GM21717 (cell line): ENCODE data around the gene NRTN.
"Not testable (repeated sequence)": the region's sequence is repeated elsewhere in the genome, so short reads cannot be mapped to it uniquely, and the experiment has no call there.

Experiments
- ATAC-seq: cut with Tn5 transposase; IDR thresholded peaks from one replicate; pipeline ENCODE4 v1.9.1; 2021; ENCODE audit warnings: mild to moderate bottlenecking, moderate library complexity; ENCODE audit not compliant: unreplicated experiment

The NRTN gene

DNA sequence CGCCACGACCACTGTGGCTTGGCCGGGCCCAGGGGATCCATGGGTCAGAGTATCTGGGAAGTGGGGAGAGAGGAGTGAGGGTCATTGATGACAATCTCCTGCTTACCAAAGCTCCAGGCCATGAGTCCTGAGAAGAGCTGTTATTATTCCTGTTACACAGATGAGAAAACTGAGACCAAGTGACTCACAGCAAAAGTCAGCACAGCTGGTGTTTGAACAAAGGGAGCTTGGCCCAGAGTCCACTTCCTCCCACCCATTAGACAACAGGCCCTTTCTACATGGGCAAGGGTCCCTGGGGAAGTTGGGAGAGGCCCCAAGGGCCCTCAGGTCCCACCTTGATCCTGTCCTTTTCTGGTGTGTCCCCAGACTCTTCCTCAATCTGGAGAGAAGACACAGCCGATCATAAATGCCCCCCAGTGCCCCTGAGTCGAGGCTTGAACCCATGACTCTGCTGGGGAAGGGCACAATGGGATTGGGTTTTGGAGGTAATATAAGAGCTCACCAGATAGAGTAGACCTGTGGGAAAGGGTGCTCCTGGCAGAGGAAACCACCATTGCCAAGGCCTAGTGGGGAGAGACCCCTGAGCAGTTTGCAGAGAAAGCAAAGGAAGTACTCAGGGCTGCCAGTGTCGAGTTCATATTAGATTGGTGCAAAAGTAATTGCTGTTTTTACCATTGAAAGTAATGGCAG, 27.8 kb downstream of the NRTN start:
- no peak for ATAC-seq

DNA sequence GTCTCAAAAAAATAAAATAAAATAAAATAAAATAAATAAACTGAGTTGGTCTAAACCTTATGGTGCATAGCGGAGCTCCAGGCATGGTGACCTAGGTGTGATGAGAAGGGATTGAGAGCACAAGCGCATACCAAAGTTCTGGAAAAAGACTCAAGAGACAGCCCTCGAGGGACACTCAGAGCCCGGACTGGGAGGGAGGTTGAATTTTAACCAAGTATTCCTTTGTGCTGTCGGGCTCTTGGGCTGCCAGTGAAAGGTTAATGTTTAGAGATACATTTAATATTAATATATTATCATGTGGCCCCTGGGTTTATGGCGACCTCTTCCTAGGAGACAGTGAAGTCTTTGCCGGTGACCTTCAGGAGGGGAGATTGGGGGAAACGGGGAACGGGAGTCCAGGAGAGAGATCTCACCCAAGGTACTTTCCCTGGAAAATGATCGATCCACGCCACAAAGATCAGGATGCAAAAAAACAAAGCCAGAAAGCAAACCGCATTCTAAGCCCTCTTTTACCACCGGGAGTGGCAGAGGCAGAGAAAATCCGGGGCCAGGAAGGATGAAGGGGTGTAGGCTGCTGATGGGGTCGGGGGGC, 33.0 kb downstream of the NRTN start:
- no peak for ATAC-seq

DNA sequence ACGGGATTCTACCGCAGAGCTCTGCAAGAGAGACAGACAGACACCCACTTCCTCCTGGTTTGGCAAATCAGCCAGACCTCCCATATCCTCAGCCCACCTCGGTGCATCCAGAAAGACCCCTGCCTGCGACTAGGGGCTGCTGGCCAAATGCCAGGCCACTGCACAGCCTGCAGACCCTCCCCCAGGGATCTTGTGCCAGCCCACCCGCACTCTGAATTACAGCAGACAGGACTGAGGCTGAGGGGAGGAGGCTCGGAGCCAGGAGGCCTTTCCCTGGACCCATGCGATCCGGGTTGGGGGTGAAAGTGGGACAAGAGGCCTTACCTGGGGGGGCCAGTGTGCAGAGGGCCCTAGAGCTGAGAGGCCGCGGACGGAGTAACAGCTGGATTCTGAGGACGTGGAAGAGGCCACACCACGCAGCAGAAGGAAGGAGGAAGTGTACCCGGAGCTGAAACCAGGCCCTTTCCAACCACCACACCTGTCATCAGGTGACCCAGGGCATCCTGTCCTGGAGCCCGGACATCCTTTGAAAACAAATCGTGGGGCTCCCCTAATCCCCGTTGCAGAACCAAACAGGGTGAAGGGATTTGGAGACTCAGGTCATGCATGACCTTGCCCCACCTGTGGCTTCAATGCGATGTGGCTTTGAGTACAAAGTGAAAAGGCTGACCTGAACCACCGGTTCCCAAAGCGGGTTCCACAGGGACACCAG, 33.6 kb downstream of the NRTN start:
- ATAC-seq: no peak

DNA sequence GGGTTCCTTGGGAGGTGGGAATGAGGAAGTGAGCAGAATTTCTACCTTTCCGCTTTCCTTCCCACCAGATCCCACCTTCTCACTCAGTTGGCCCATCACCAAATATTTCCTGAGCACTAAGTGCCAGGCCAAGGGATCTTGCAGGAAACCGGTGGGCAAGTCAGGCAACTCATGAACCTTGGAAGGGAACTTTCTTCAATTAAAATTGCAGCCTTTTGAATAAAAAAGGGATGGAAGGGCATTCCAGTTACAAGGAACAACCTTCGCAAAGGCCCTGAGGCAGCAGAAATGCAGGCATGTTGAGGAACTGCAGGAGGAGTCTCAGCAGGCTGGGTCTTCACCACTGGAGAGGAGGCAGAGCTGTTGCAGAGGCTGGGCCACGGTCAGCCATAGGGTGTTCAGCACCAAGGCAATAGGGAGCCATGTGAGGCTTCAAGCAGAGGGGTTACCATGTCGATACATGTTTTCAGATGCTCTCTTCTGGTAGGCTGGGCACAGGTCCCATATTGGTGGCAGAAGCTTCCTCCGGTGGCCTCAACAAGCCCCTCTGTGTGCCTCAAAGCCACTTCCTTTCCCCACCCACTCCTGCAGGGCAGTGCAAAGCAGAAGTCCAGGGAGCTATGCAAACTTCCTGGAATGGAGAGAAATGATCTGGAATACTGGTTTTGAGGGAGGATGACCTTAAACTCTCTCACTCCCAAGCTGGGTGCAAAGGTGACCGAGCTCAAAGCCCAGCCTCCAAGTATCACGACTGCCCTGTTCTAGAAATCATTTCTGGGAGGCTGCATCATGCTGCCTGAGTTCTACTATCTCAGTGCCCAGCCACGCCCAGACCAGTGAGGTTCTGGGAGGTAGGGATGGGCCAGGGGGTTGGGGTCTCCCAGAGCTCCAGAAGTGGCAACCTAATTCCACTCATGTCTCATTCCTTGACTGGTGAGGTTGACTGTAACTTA, 34.5 kb downstream of the NRTN start, which contains the start of gene FUT6:
FUT6 (minus strand) TSS at position 638 of the 953 bp plus-strand sequence. CDS start 7,135 bp downstream, outside the sequence.
- ATAC-seq: no peak

DNA sequence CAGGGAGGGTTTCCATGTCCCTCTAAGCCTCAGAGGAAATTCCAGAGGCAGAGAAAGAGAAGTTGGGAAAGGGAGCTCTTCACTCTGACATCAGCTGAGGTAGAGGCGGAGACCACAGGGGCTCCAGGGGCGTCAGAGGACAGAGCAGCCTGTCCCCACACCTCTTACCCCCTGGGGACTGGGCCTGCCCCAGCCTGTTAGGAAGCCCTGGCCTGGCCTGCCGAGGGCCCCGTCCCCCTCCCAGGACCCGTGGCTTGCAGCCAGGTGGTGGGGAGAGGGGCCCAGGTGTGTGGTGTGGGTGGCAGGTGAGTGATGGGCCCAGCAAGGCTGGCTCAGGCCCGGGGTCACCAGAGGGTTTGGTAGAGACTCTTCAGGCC, 36.9 kb downstream of the NRTN start:
- ATAC-seq: not testable (repeated sequence)

DNA sequence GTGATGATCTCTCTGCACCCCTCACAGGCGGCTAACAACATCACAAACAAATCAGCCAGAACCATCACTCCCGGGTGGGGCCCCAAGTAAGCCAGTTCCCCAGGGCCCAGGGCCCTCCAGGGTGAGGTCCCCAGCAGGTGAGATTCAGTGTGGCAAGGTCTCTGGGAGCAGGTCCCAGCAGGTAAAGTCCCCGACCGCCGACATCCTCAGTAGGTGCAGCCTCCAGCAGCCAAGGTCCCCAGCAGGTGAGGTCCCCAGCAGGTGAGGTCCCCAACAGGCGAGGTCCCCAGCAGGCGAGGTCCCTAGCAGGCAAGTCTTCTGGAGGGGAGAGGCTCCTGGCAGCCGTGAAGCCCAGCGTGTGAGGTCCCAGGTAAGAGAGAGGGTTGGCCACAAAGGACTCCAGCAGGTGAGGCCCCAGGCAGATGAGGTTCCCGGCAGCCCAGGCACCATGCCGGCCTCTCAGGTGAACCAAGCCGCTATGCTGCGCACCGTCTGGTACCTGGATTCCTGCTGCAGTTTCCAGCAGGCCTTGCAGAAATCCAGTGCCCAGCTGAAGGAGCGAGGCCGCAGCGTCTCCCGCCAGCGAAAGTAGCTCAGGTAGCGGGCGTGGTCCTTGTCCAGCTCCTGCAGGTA, 38.5 kb downstream of the NRTN start:
- ATAC-seq: no peak

DNA sequence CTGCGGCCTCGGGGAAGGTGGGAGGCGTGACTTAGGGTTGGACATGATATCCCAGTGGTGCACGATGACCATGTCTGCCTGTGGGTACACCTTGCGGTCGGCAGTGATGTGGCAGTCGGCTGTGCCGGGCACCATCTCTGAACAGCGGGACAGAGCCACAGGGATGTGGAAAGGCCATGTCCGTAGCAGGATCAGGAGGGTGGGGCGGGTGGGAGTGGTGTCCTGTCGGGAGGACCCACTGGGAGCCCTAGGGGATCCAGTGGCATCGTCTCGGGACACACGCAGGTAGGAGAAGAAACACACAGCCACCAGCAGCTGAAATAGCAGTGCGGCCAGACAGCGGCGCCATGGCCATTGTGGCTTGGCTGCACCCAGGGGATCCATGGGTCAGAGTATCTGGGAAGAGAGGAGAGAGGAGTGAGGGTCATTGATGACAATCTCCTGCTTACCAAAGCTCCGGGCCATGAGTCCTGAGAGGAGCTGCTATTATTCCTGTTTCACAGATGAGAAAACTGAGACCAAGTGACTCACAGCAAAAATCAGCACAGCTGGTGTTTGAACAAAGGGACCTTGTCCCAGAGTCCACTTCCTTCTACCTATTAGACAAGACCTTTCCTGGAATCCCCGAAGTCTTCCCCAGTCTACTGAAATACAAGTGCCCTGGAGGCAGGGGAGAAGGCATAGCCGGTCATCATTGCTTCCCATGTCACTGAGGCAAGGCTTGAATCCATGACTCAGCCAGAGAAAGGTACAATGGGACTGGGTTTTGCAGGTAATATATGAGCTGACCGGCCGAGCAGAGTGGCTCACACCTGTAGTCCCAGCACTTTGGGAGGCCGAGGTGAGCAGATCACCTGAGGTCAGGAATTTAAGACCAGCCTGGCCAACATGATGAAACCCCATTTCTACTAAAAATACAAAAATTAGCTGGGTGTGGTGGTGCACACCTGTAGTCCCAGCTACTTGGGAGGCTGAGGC, 39.9 kb downstream of the NRTN start:
- ATAC-seq: no peak

DNA sequence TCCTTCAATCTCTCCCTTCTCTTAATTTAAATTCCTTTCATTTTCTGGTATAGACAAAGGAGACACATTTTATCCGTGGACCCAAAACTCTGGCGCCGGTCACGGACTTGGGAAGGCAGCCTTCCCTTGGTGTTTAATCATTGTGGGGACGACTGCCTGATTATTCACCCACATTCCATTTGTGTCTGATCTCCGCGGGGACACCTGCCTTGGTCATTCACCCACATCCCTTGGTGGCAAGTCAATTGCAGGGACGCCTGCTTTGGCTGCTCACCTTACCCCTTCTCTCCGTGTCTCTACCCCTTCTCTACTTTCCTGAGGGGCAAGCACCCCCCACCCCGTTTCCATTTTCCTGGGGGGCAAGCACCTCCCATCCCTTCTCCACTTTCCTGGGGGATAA, 43.0 kb downstream of the NRTN start:
- ATAC-seq: not testable (repeated sequence)

DNA sequence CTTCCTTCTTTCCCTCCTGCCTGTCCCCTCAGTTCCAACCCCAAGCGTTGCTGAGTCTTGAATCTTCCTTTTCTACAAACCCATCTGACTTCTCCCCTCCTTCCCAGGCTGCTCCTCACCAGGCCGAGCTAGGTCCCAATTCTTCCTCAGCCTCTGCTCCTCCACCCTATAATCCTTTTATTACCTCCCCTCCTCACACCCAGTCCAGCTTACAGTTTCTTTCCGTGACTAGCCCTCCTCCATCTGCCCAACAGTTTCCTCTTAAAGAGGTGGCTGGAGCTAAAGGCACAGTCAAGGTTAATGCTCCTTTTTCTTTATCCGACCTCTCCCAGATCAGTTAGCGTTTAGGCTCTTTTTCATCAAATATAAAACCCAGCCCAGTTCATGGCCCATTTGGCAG, 43.8 kb downstream of the NRTN start:
- not testable (repeated sequence) for ATAC-seq

DNA sequence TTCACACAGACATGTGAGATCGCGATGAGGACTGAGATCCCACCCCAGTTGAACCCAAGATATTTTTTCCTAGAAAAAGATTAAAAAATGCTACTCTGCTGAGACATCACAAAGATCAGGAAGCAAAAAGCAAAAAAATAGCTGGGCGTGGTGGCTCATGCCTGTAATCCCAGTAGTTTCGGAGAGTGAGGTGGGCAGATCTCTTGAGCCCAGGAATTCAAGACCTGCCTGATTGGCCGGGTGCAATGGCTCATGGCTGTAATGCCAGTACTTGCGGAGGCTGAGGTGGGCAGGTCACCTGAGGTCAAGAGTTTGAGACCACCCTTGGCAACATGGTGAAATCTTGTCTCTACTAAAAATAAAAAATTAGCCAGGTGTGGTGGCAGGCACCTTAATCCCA, 45.3 kb downstream of the NRTN start:
- ATAC-seq: no peak

DNA sequence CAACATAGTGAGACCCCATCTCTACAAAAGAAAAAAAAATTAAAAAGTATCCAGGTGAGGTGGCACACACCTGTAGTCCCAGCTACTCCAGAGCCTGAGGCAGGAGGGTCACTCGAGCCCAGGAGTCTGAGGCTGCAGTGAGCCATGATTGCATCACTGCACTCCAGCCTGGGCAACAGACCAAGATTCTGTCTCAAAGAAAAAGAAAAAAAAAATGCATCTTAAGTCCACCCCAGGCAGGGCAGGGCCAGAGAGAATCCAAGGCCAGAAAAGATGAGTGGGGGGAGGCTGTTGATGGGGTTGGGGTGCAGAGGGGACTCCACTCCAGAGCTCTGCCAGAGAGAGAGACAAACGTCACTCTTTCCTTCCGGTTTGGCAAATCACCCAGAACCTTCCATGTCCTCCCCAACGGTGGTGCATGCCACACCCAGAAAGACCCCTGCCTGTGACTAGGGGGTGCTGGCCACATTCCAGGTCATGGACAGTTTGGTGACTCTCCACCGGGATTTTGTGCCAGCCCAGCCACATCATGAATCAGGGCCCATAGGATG, 46.0 kb downstream of the NRTN start:
- no peak for ATAC-seq

DNA sequence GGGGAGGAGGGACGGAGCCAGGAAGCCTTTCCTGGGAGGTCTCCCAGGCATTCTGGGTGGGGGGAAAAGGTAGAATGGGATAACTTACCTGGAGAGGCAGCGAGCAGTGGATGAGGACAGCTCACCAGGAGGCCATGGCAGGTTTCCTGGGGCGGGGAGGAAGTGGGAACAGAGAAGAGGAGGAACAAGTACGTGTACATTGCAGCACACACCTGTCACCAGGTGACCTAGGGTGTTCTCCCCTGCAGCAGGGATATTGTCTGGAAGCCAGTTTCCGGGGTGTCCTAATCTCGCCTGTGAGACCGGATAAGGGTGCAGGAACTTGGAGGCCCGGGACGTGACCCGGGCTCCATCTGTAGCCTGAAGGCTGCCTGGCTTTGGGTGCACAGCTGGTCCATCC, 46.4 kb downstream of the NRTN start, which contains the start of gene FUT3:
FUT3 (minus strand) TSS at position 148 of the 400 bp plus-strand sequence.
- no peak for ATAC-seq

DNA sequence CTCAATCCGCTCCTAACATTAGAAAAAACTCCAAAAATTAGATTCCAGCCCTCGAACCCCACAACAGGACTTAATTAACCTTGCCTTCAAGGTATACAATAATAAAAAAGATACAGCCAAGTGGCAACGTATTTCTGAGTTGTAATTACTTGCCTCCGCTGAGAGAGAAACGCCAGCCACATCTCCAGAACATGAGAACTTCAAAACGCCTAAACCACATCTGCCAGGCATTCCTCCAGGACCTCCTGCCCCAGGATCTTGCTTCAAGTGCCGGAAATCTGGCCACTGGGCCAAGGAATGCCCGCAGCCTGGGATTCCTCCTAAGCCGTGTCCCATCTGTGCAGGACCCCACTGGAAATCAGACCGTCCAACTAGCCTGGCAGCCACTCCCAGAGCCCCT, 49.3 kb downstream of the NRTN start:
- not testable (repeated sequence) for ATAC-seq

DNA sequence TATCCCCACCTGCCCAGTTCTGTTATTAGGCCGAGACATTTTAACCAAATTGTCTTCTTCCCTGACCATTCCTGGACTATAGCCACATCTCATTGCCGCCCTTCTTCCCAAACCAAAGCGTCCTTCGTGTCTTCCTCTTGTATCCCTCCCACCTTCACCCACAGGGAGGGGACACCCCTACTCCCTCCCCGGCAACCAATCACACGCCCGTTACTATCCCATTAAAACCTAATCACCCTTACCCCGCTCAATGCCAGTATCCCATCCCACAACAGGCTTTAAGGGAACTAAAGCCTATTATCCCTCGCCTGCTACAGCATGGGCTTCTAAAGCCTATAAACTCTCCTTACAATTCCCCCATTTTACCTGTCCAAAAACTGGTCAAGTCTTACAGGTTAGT, 50.3 kb downstream of the NRTN start:
- not testable (repeated sequence) for ATAC-seq

DNA sequence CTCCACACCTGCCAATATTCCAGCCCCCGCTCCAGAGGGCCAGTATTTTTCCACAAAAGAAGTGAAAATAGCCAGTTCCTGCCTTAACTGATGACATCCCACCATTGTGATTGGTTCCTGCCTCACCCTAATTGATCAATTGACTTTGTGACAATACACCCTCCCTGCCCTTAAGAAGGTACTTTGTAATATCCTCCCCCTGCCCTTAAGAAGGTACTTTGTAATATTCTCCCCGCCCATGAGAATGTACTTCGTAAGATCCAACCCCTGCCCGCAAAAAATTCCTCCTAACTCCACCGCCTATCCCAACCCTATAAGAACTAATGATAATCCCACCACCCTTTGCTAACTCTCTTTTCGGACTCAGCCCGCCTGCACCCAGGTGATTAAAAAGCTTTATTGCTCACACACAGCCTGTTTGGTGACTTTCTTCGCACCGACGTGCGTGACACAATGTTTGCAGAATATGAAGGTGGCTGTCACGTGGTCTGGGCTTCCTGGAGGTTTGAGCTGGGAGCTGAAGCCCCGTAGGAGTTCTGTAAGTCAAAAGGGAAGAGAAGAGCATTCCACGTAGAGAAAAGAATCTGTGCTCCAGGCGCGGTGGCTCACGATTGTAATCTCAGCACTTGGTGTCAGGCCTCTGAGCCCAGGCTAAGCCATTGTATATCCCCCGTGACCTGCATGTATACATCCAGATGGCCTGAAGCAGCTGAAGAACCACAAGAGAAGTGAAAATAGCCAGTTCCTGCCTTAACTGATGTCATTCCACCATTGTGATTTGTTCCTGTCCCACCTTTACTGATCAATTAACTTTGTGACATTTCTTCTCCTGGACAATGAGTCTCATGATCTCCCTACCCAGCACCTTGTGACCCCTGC, 52.6 kb downstream of the NRTN start:
- ATAC-seq: no peak

DNA sequence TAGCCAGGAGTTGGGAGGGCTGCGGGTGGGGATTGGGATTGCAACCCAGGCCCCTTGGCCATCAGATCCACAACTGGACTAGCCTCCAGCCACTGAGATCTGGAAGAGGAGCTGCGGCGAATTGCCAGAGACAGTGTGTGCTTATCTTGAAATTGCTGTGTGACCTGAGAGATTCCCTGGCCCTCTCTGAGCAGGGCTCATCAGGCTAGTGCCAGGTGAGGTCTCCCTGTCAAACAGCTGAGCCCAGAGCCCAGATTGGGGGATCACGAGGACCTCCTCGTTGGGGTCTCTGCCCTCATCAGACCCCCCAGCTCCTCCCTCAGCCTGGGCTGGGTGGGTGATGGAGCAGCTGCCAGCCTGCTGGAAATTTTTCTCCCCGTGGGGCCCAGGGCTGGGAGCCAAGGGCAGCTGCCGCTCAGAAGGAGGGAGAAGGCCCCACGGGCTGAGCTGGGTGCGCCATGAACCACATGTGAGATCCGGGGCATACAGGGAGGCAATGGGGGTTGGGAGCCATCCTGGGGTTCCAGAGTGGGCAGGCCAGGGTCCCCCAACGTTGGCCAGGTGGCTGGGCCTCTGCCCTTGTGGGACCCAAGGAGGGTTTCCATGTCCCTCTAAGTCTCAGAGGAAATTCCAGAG, 58.3 kb downstream of the NRTN start:
- no peak for ATAC-seq

DNA sequence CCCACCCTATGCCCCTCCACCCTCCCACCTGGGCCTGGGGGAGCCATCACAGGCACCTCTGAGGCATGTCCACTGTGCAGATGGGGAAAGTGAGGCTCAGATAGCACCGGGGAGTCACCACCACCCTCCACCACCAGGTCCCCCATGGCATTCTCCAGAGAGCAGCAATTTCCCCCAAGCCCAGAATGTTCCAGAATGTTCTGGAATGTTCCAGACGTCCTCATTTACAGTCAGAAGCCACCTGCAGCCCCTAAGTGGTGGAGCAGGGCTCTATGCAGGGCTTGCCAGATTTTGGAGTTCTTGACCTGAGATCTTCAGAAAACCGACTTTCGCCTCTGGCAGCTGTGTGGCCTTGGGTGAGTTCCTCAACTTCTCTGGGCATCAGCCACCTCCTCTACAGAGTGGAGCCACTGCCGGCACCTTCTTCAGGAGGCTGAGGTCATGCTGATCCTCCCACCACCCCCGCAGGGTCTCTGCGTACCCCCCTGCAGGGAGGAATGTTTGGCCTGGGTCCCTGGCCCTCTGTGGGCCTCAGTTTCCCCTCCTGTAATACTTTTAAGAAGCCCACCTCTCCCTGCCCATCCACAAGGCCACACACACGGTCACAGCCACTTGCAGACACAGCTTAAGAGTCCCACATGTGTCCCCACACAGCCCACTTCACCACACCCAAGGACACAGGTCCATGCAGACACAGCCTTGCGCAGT, 59.3 kb downstream of the NRTN start:
- no peak for ATAC-seq
